Gastrocnemius medialis (tissue), 4 donors: Measurements from ENCODE around the gene SMAD3. TPM values are rescaled to one million over a fixed set of nuclear protein-coding genes. Genes with fewer than 3 reads are reported as not detected.
A peak's percentile ranks its signal among the peaks of the same experiment; 100 is the strongest.

Source experiments
- ATAC-seq, 2 donors: fragments of 150-250 bp; one replicate each; pipeline ENCODE4 v1.9.1; 2016
- DNase-seq, 2 donors: peaks; one replicate each; pipeline ENCODE4 v3.0.0-alpha.2; 2019
- H3K27ac ChIP-seq, 4 donors: fragments of 200-600 bp; sonication (generic); 1 replicate in 1 of 4; 2 replicates in 3 of 4; pipeline ENCODE4 v1.5.1; 2016 to 2018; ENCODE audit warnings: mild to moderate bottlenecking in 2 of 4, moderate library complexity in 1 of 4
- H3K27me3 ChIP-seq, 3 donors: fragments of 200-600 bp; sonication (generic) in 2 of 3; 1 replicate in 1 of 3; 2 replicates in 2 of 3; pipeline versions ENCODE4 v1.5.1 to v1.6.0; 2016 to 2019; ENCODE audit warnings: mild to moderate bottlenecking in 1 of 3, moderate library complexity in 1 of 3
- H3K36me3 ChIP-seq, 2 donors: fragments of 200-600 bp; sonication (generic) in 1 of 2; one replicate each; pipeline ENCODE4 v1.5.1; 2017 to 2018
- H3K4me1 ChIP-seq, 2 donors: fragments of 200-600 bp; sonication (generic) in 1 of 2; one replicate each; pipeline ENCODE4 v1.5.1; 2016 to 2017; ENCODE audit warnings: mild to moderate bottlenecking in 2 of 2
- H3K4me3 ChIP-seq, 4 donors: fragments of 200-600 bp; sonication (generic) in 3 of 4; 1 replicate in 1 of 4; 2 replicates in 3 of 4; pipeline ENCODE4 v1.5.1; 2016 to 2019; ENCODE audit warnings: mild to moderate bottlenecking in 2 of 4
- H3K9me3 ChIP-seq, 3 donors: fragments of 200-600 bp; sonication (generic) in 2 of 3; 1 replicate in 1 of 3; 2 replicates in 2 of 3; pipeline ENCODE4 v1.5.1; 2016 to 2019
- POLR2A ChIP-seq, 2 donors: fragments of 450-650 bp; IDR thresholded peaks; one replicate each; pipeline ENCODE4 v1.6.1; 2017; ENCODE audit warnings: antibody characterized with exemption in 2 of 2, mild to moderate bottlenecking in 2 of 2, moderate library complexity in 2 of 2
- in situ Hi-C, 4 donors: fragments of 200-750 bp; cut with MboI; loops; one replicate each; pipeline versions ENCODE4 v1.15.0 to v1.8.0; 2017; ENCODE audit warnings: low sequenced_read_pairs in 4 of 4
- intact Hi-C: fragments of 100-400 bp; cut with DNase I; formaldehyde crosslinking; loops from one replicate; pipeline ENCODE4 v1.15.1; 2023; ENCODE audit warnings: low total_unique reads
- total RNA-seq, 4 donors: library from RNA; depleted of rRNA; stranded (reverse); fragments of >200 nt; gene quantifications; one replicate each; pipeline versions ENCODE4 v1.1.0 to v1.2.3, GENCODE V29; 2016
- TF ChIP-seq, protein P1 (sequence below), 5 experiments: fragments of 450-650 bp in 3 of 5; fragments of 200-600 bp in 2 of 5; sonication (generic) in 2 of 5; IDR thresholded peaks in 4 of 5; conservative IDR thresholded peaks in 1 of 5; 1 replicate in 4 of 5; 2 replicates in 1 of 5; pipeline ENCODE4 v1.5.1; 2016 to 2019; ENCODE audit warnings: antibody characterized with exemption in 5 of 5, mild to moderate bottlenecking in 3 of 5, moderate library complexity in 3 of 5

The SMAD3 gene
- total RNA-seq, 4 donors from 2014 or later, result 15.9 to 61.7 (median 26.3) TPM

DNA sequence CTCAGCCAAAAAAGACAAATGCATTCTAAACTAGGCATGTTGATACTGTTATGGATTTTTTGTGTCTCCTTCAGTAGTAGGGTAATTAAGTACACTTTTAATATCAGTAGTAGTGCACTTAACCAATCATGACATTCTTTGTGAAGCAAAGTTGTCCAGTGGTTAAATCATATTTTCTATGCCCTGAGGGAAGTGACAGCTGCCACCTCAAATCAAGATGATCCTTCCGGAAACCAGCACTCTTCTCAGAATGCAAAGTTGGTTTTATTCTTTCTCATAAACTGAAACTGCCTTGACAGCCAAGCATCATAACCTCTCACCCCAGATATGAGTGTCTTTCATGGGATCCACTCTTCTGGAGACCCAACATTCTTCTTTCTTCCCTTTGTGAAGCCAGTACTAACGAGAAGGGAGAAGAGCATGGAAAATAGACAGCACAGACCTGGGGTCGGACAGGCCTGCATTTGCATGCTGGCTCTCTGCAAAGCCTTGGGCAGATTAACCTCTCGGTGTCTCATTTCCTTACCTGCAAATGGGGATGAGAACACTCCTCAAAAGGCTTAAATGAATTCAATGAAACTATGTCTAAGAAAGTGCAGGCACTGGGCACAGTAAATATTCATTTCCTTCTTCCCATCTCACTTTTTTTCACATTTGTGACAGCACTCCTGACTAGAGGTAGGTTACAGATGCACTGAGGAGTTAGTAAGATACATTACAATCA is 175.9 kb downstream of the SMAD3 start:
- intact Hi-C loops, result loop anchor here (2.0 kb wide), 1 partner anchor 62 kb away; no protein-coding TSS in a partner anchor
- Histone ChIP-seq H3K27me3 (no peaks in the 10 kb centered on the region), H3K4me1 (peaks cover 30 to 41% of the 10 kb centered on the region in 2 donors), H3K27ac (peak overlapping the region in 2 of 4 donors; percentile 55 to 56), H3K36me3 (no peaks in the 10 kb centered on the region), H3K4me3 (no peak overlapping the region), H3K9me3 (no peaks in the 10 kb centered on the region)
- TF ChIP-seq POLR2A (IDR thresholded peaks at IDR 0.05), result no peak
- TF ChIP-seq, protein P1, sequence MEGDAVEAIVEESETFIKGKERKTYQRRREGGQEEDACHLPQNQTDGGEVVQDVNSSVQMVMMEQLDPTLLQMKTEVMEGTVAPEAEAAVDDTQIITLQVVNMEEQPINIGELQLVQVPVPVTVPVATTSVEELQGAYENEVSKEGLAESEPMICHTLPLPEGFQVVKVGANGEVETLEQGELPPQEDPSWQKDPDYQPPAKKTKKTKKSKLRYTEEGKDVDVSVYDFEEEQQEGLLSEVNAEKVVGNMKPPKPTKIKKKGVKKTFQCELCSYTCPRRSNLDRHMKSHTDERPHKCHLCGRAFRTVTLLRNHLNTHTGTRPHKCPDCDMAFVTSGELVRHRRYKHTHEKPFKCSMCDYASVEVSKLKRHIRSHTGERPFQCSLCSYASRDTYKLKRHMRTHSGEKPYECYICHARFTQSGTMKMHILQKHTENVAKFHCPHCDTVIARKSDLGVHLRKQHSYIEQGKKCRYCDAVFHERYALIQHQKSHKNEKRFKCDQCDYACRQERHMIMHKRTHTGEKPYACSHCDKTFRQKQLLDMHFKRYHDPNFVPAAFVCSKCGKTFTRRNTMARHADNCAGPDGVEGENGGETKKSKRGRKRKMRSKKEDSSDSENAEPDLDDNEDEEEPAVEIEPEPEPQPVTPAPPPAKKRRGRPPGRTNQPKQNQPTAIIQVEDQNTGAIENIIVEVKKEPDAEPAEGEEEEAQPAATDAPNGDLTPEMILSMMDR (IDR thresholded peaks at IDR 0.05 in 4 of 5, conservative IDR thresholded peaks at IDR 0.05 in 1 of 5), result no peak
- in situ Hi-C loops, result loop anchor here in 1 of 4 donors (25.0 kb wide), 1 partner anchor 104 kb away; no protein-coding TSS in a partner anchor
- DNase-seq (no peak), ATAC-seq (no peak)

DNA sequence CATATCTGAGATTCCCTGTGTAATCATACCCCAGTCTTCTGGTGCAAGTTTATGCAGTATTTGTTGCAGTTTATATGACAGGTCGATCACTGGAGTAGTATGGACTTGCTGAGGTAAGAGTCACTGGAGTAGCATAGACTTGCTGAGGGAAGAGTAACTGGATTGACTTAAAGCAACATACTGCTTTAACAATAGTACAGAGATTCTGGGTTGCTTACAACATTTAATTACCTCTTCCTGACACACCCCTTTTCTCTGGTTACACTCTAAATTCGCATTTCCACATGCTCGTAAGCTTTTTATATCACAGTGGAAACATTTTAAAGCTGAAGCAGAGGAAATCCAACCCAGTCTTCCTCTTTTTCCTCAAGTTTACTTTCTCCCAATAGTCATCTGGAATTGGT is 177.3 kb downstream of the SMAD3 start:
- intact Hi-C loops (no loop called here), in situ Hi-C loops (loop anchor here in 1 of 4 donors (25.0 kb wide), 1 partner anchor 105 kb away; no protein-coding TSS in a partner anchor)
- no peak for DNase-seq
- Histone ChIP-seq H3K27me3 (no peaks in the 10 kb centered on the region), H3K9me3 (peaks cover 0 to 4% (median 0%) of the 10 kb centered on the region in 3 donors), H3K4me1 (peaks cover 30 to 41% of the 10 kb centered on the region in 2 donors), H3K4me3 (no peak overlapping the region), H3K27ac (peak overlapping the region; percentile 50 to 68 (median 56)), H3K36me3 (peaks cover 0 to 4% of the 10 kb centered on the region in 2 donors)
- ATAC-seq, result peak; percentile 79 to 85
- TF ChIP-seq POLR2A (IDR thresholded peaks at IDR 0.05), result peak in 1 of 2 donors; percentile 19
- TF ChIP-seq, protein P1 (IDR thresholded peaks at IDR 0.05 in 4 of 5, conservative IDR thresholded peaks at IDR 0.05 in 1 of 5), result no peak

Other genes starting within 250 kb of the SMAD3 start
- gene AAGAB, start 189.1 kb downstream of the SMAD3 start, total RNA-seq, result 10 to 100 TPM; 29.4 to 39.2 (median 30.9) TPM
- under 1 TPM; 0.07 to 0.65 (median 0.32) TPM for gene IQCH, start 189.2 kb downstream of the SMAD3 start, total RNA-seq